GM18909 (cell line): Measurements from ENCODE around the gene OR1L4.

Experiments used
- ATAC-seq: cut with Tn5 transposase; IDR thresholded peaks from one replicate; pipeline ENCODE4 v1.9.1; 2021; ENCODE audit warnings: mild to moderate bottlenecking; ENCODE audit not compliant: unreplicated experiment, poor library complexity

The OR1L4 gene

GRCh38 chr9:122723690-122724089, at the start of gene OR1L4:
TSS of gene OR1L4 (plus strand) at chr9:122723990. CDS start at chr9:122723990, 0 bp downstream.
- no peak for ATAC-seq

- ATAC-seq = no peak
Measured at GRCh38 chr9:122684851-122685250, 38.9 kb upstream of the OR1L4 start.

GRCh38 chr9:122695696-122696095, 28.1 kb upstream of the OR1L4 start:
- ATAC-seq = no peak

- ATAC-seq = no peak
Measured at GRCh38 chr9:122718038-122718437, 5.8 kb upstream of the OR1L4 start.

- no peak for ATAC-seq
Measured at GRCh38 chr9:122719218-122719617, 4.6 kb upstream of the OR1L4 start.

GRCh38 chr9:122742003-122742402, 18.2 kb downstream of the OR1L4 start, which contains the start of gene OR1L6:
TSS of gene OR1L6 (plus strand) at chr9:122742303. CDS start at chr9:122749848, 7,545 bp downstream.
- ATAC-seq = no peak

GRCh38 chr9:122754825-122755224, 31.0 kb downstream of the OR1L4 start:
- ATAC-seq = no peak

- no peak for ATAC-seq
Measured at GRCh38 chr9:122767817-122768216, 44.0 kb downstream of the OR1L4 start.
